Measurements from ENCODE around the gene REEP5. TPM values are rescaled to one million over a fixed set of nuclear protein-coding genes. Genes with fewer than 3 reads are reported as not detected.
A peak's percentile ranks its signal among the peaks of the same experiment; 100 is the strongest.

Gene REEP5
- total and polyA plus RNA-seq, 2 of the 4 experiments (the other 2 are of a cell fraction): 49.3 to 82.0 TPM

GRCh38 chr5:112933651-112934365 is 11.8 kb upstream of the REEP5 start:
- Histone ChIP-seq H3K9me1 (ENCODE audit: insufficient read depth, low read length) (peaks cover 2% of the 10 kb centered on the region; the same call in 1 of the 2 replicates), H3K27me3 (ENCODE audit: control insufficient read depth, insufficient read depth, low read length) (no peaks in the 10 kb centered on the region), H3K18ac (ENCODE audit: low read depth, low read length) (peak overlapping the region; percentile 3; the same call in 1 of the 2 replicates), H2BK20ac (ENCODE audit: low read depth, low read length) (peak overlapping the region; percentile 20; the same call in 1 of the 2 replicates), H4K8ac (ENCODE audit: low read depth in 2 of 2, low read length in 2 of 2) (no peak overlapping the region), H2BK120ac (ENCODE audit: low read depth, low read length) (no peak overlapping the region), H3K36me3 (ENCODE audit: control insufficient read depth, insufficient read depth, low read length) (no peaks in the 10 kb centered on the region), H2BK15ac (ENCODE audit: low read depth, low read length) (no peak overlapping the region), H3K9me3 (ENCODE audit: control insufficient read depth, insufficient read depth, low read length) (no peaks in the 10 kb centered on the region), H3K4me2 (ENCODE audit: low read depth, low read length) (peak overlapping the region; percentile 59; the same call in 1 of the 2 replicates), H3K4me3 (ENCODE audit: insufficient read depth, low read depth, low read length) (no peak overlapping the region), H3K56ac (ENCODE audit: extremely low read depth, insufficient read depth, low read length) (no peak overlapping the region), H4K20me1 (ENCODE audit: insufficient read depth, low read length) (no peaks in the 10 kb centered on the region), H2BK5ac (ENCODE audit: low read depth, low read length, poor library complexity, severe bottlenecking) (peak overlapping the region; percentile 35), H3K4ac (ENCODE audit: low read depth, low read length) (no peak overlapping the region), H3K4me1 (ENCODE audit: control insufficient read depth, insufficient read depth, low read length) (peaks cover 8% of the 10 kb centered on the region), H4K91ac (ENCODE audit: insufficient read depth, low read depth, low read length) (no peak overlapping the region), H2AK5ac (ENCODE audit: low read depth, low read length) (no peak overlapping the region), H3K14ac (replicated peaks; ENCODE audit: low read depth, low read length) (no peak overlapping the region), H2AFZ (replicated peaks; ENCODE audit: low read length, poor library complexity) (no peak overlapping the region), H2AK9ac (replicated peaks; ENCODE audit: low read depth, low read length, poor library complexity) (no peak overlapping the region), H3K23ac (ENCODE audit: low read depth, low read length) (no peak overlapping the region), H3K9ac (ENCODE audit: low read depth, low read length) (no peak overlapping the region), H3K27ac (ENCODE audit: insufficient read depth, low read length) (no peak overlapping the region; the same call in 1 of the 2 replicates), H3K79me1 (ENCODE audit: low read depth in 1 of 2, low read length in 2 of 2) (no peaks in the 10 kb centered on the region; a peak in 1 of 4 replicates), H4K5ac (ENCODE audit: low read depth, low read length) (peak overlapping the region; percentile 59; the same call in 1 of the 2 replicates)
- ChIA-PET CTCF (no interaction called here), POLR2A (ENCODE audit: unreplicated experiment) (no interaction called here)
- no TSS peak for BruUV-seq (replicated peaks)
- in situ Hi-C loops (cut with MboI; ENCODE audit: low sequenced_read_pairs): no loop called here
- intact Hi-C loops (cut with micrococcal nuclease): loop anchor here (1.0 kb wide), 1 partner anchor 12 kb away; the partner anchor contains the start of gene REEP5
- DNase-seq (peak; percentile 88), ATAC-seq (ENCODE audit: low read depth) (peak; percentile 87)
- WGBS, 2 experiments (ENCODE audit: extremely low coverage in 2 of 2, insufficient read length in 1 of 2): no CpG with 5 or more reads among the region's 1 CpG
- peak; percentile 36 for TF ChIP-seq CEBPB (IDR thresholded peaks at IDR 0.05; ENCODE audit: low read depth, low read length)
- TF ChIP-seq SMC3 (IDR thresholded peaks at IDR 0.05; ENCODE audit: low read depth, low read length): no peak
- peak; percentile 26; the same call in 1 of the 2 replicates for TF ChIP-seq FOS (IDR thresholded peaks at IDR 0.05; ENCODE audit: low read depth, low read length)
- dilution Hi-C loops (cut with HindIII; ENCODE audit: low sequenced_read_pairs, unreplicated experiment): no loop called here
